Uterus (tissue), 2 donors: Measurements from ENCODE around the gene TAF10.

Experiments used
- CTCF ChIP-seq, 4 experiments: fragments of 200-600 bp in 2 of 4; fragments of 450-650 bp in 2 of 4; sonication (generic) in 2 of 4; IDR thresholded peaks; one replicate each; pipeline ENCODE4 v1.5.1; 2016 to 2019; ENCODE audit warnings: antibody characterized with exemption in 4 of 4, mild to moderate bottlenecking in 2 of 4, moderate library complexity in 1 of 4
- POLR2A ChIP-seq, 2 donors: fragments of 450-650 bp; IDR thresholded peaks; one replicate each; pipeline ENCODE4 v1.6.1; 2016; ENCODE audit warnings: antibody characterized with exemption in 2 of 2, mild to moderate bottlenecking in 1 of 2, moderate library complexity in 1 of 2

- TF ChIP-seq CTCF (IDR thresholded peaks at IDR 0.05) (no peak), POLR2A (IDR thresholded peaks at IDR 0.05) (no peak)
Measured at GRCh38 chr11:6637871-6638270, 25.9 kb upstream of the TAF10 start.
